ENCODE data around the gene KCNJ9.
"Not testable (repeated sequence)": the region's sequence is repeated elsewhere in the genome, so short reads cannot be mapped to it uniquely, and the experiment has no call there.

DNA sequence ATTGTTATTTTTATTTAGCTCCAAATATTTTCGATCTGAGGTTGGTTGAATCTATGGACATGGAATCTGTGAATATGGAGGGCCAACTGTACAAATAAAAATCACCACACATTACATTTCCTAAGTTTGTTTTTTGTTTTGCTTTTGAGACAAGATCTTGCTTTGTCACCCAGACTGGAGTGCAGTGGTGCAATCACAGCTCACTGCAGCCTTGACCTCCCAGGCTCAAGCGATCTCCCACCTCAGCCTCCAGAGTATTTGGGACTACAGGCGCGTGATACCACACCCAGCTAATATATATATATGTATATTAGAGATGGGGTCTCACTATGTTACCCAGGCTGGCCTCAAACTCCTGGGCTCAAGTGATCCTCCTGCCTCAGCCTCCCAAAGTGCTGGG is 45.0 kb downstream of the KCNJ9 start:
- TF ChIP-seq, protein P1, sequence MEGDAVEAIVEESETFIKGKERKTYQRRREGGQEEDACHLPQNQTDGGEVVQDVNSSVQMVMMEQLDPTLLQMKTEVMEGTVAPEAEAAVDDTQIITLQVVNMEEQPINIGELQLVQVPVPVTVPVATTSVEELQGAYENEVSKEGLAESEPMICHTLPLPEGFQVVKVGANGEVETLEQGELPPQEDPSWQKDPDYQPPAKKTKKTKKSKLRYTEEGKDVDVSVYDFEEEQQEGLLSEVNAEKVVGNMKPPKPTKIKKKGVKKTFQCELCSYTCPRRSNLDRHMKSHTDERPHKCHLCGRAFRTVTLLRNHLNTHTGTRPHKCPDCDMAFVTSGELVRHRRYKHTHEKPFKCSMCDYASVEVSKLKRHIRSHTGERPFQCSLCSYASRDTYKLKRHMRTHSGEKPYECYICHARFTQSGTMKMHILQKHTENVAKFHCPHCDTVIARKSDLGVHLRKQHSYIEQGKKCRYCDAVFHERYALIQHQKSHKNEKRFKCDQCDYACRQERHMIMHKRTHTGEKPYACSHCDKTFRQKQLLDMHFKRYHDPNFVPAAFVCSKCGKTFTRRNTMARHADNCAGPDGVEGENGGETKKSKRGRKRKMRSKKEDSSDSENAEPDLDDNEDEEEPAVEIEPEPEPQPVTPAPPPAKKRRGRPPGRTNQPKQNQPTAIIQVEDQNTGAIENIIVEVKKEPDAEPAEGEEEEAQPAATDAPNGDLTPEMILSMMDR (IDR thresholded peaks at IDR 0.05; ENCODE audit: insufficient read depth, low read depth, low read length): not testable (repeated sequence)
- TF ChIP-seq EZH2 (IDR thresholded peaks at IDR 0.05; ENCODE audit: insufficient read depth, low read length): not testable (repeated sequence)

Data from astrocyte (in vitro differentiated cells and primary cell).